GM12864 (cell line): ENCODE results near the gene RPA1.
"Not testable (repeated sequence)": the region's sequence is repeated elsewhere in the genome, so short reads cannot be mapped to it uniquely, and the experiment has no call there.

Source experiments
- DNase-seq: peaks from one replicate; pipeline ENCODE4 v3.0.0-alpha.2; 2011; ENCODE audit warnings: low read depth
- H3K4me3 ChIP-seq: 2 replicates; pipeline ENCODE4 v1.5.1; 2011; ENCODE audit warnings: mild to moderate bottlenecking, low read depth, low read length, control low read depth
- CTCF ChIP-seq: IDR thresholded peaks from 2 replicates; pipeline ENCODE4 v1.5.1; 2011; ENCODE audit warnings: low read depth, mild to moderate bottlenecking, moderate library complexity, low read length, control low read depth, inconsistent platforms; ENCODE audit errors: missing control alignments

The RPA1 gene

GRCh38 chr17:1883536-1883935, 53.7 kb downstream of the RPA1 start:
- no peak overlapping the region for H3K4me3 ChIP-seq
- DNase-seq, result no peak
- TF ChIP-seq CTCF, result no peak

GRCh38 chr17:1888741-1889140, 58.9 kb downstream of the RPA1 start:
- no peak overlapping the region for H3K4me3 ChIP-seq
- DNase-seq, result no peak
- TF ChIP-seq CTCF, result no peak

- no peak overlapping the region for H3K4me3 ChIP-seq
- TF ChIP-seq CTCF, result no peak
- DNase-seq, result no peak
Measured at GRCh38 chr17:1890758-1891450, 61.1 kb downstream of the RPA1 start.

GRCh38 chr17:1894753-1895339, 65.0 kb downstream of the RPA1 start:
- no peak for TF ChIP-seq CTCF
- no peak overlapping the region for H3K4me3 ChIP-seq
- DNase-seq, result no peak

GRCh38 chr17:1895479-1895878, 65.7 kb downstream of the RPA1 start:
- DNase-seq, H3K4me3 ChIP-seq: not testable (repeated sequence)

- TF ChIP-seq CTCF, result no peak
- no peak for DNase-seq
Measured at GRCh38 chr17:1896243-1897104, 66.7 kb downstream of the RPA1 start.

GRCh38 chr17:1897105-1897656, 67.4 kb downstream of the RPA1 start:
- TF ChIP-seq CTCF, result no peak
- DNase-seq, result no peak
- no peak overlapping the region for H3K4me3 ChIP-seq

More at GRCh38 chr17:1896243-1897104, 66.7 kb downstream of the RPA1 start:
- H3K4me3 ChIP-seq, result no peak overlapping the region
